HFF-Myc (cell line): Measurements from ENCODE around the gene COL4A4.
A peak's percentile ranks its signal among the peaks of the same experiment; 100 is the strongest.

Source experiments
- DNase-seq: peaks from one replicate; pipeline ENCODE4 v3.0.0-alpha.2; 2011; ENCODE audit warnings: low read depth; ENCODE audit errors: extremely low read depth
- H3K4me3 ChIP-seq: replicated peaks from 2 replicates; pipeline ENCODE4 v1.5.1; 2011; ENCODE audit warnings: low read depth, mild to moderate bottlenecking, control low read depth, low read length
- CTCF ChIP-seq: IDR thresholded peaks from 2 replicates; pipeline ENCODE4 v1.5.1; 2012; ENCODE audit warnings: mild to moderate bottlenecking, low read depth, low read length, control low read depth; ENCODE audit errors: missing control alignments

The COL4A4 gene

GRCh38 chr2:226981791-226982326, 182.1 kb downstream of the COL4A4 start:
- no peak for DNase-seq
- TF ChIP-seq CTCF: no peak

GRCh38 chr2:226979004-226979403, 185.0 kb downstream of the COL4A4 start:
- DNase-seq: no peak
- H3K4me3 ChIP-seq: no peak overlapping the region
- TF ChIP-seq CTCF: no peak

More at GRCh38 chr2:226981791-226982326, 182.1 kb downstream of the COL4A4 start:
- H3K4me3 ChIP-seq: no peak overlapping the region

- TF ChIP-seq CTCF: no peak
- DNase-seq: no peak
- no peak overlapping the region for H3K4me3 ChIP-seq
Observed at GRCh38 chr2:226978300-226978699, 185.7 kb downstream of the COL4A4 start.

- H3K4me3 ChIP-seq: no peak overlapping the region
- TF ChIP-seq CTCF: no peak
- peak; percentile 93 for DNase-seq
Observed at GRCh38 chr2:226977775-226978190, 186.2 kb downstream of the COL4A4 start.

- H3K4me3 ChIP-seq: no peak overlapping the region
- no peak for TF ChIP-seq CTCF
- DNase-seq: no peak
Observed at GRCh38 chr2:226973816-226974215, 190.2 kb downstream of the COL4A4 start.

- no peak for DNase-seq
- TF ChIP-seq CTCF: no peak
- H3K4me3 ChIP-seq: no peak overlapping the region
Observed at GRCh38 chr2:226971770-226972169, 192.2 kb downstream of the COL4A4 start.

- no peak for TF ChIP-seq CTCF
- H3K4me3 ChIP-seq: no peak overlapping the region
- no peak for DNase-seq
Observed at GRCh38 chr2:226971084-226971483, 192.9 kb downstream of the COL4A4 start.
